GM12878 (cell line): ENCODE measurements around the gene CRELD2. TPM values are rescaled to one million over a fixed set of nuclear protein-coding genes. Genes with fewer than 3 reads are reported as not detected.

ENCODE experiments used
- CBFB ChIP-seq: IDR thresholded peaks from 2 replicates; pipeline ENCODE4 v1.6.1; 2016; ENCODE audit warnings: antibody characterized with exemption, low read depth
- CHD2 ChIP-seq: IDR thresholded peaks from 2 replicates; pipeline ENCODE4 v1.6.1; 2011; ENCODE audit warnings: low read depth, low read length, improper control_type of control experiment, borderline replicate concordance
- CUX1 ChIP-seq: IDR thresholded peaks from 2 replicates; pipeline ENCODE4 v1.6.1; 2012; ENCODE audit warnings: improper control_type of control experiment, low read depth, low read length; ENCODE audit not compliant: insufficient replicate concordance
- EED ChIP-seq: sonication (generic); IDR thresholded peaks from 2 replicates; pipeline ENCODE4 v1.6.1; 2016; ENCODE audit warnings: antibody characterized with exemption, low read depth
- ETV6 ChIP-seq, 2 experiments: fragments of 450-650 bp in 1 of 2; IDR thresholded peaks in 1 of 2; conservative IDR thresholded peaks in 1 of 2; 2 replicates each; pipeline ENCODE4 v1.6.1; 2014; ENCODE audit warnings: antibody characterized with exemption in 1 of 2, borderline replicate concordance in 1 of 2, low read depth in 1 of 2, mild to moderate bottlenecking in 1 of 2, moderate library complexity in 1 of 2
- FOS ChIP-seq: IDR thresholded peaks from 3 replicates; pipeline ENCODE4 v1.6.1; 2011; ENCODE audit warnings: borderline replicate concordance; ENCODE audit not compliant: insufficient read length; ENCODE audit errors: extremely low read depth
- FOXM1 ChIP-seq: IDR thresholded peaks from 2 replicates; pipeline ENCODE4 v1.6.1; 2012; ENCODE audit warnings: low read depth, mild to moderate bottlenecking, inconsistent platforms, low read length, moderate library complexity
- HSF1 ChIP-seq: fragments of 150-350 bp; IDR thresholded peaks from 2 replicates; pipeline ENCODE4 v1.6.1; 2014; ENCODE audit warnings: mild to moderate bottlenecking, low read depth, low read length
- IKZF1 ChIP-seq: fragments of 450-650 bp; conservative IDR thresholded peaks from 2 replicates; pipeline ENCODE4 v1.6.1; 2017; ENCODE audit warnings: antibody characterized with exemption, mild to moderate bottlenecking
- IRF4 ChIP-seq: IDR thresholded peaks from 2 replicates; pipeline ENCODE4 v1.6.1; 2011; ENCODE audit warnings: low read depth, low read length
- IRF5 ChIP-seq: fragments of 450-650 bp; IDR thresholded peaks from 2 replicates; pipeline ENCODE4 v1.6.1; 2017; ENCODE audit warnings: borderline replicate concordance
- NBN ChIP-seq: fragments of 450-650 bp; IDR thresholded peaks from 2 replicates; pipeline ENCODE4 v1.6.1; 2016
- NR2F1 ChIP-seq: fragments of 450-650 bp; conservative IDR thresholded peaks from 2 replicates; pipeline ENCODE4 v1.6.1; 2017; ENCODE audit warnings: mild to moderate bottlenecking
- RCOR1 ChIP-seq: conservative IDR thresholded peaks from 2 replicates; pipeline ENCODE4 v1.6.1; 2012; ENCODE audit warnings: low read depth, low read length, improper control_type of control experiment
- SMARCA5 ChIP-seq: fragments of 450-650 bp; IDR thresholded peaks from 2 replicates; pipeline ENCODE4 v1.6.1; 2017; ENCODE audit warnings: mild to moderate bottlenecking
- SMC3 ChIP-seq: IDR thresholded peaks from 2 replicates; pipeline ENCODE4 v1.6.1; 2011; ENCODE audit warnings: low read length, improper control_type of control experiment, borderline replicate concordance
- ZBED1 ChIP-seq: IDR thresholded peaks from 2 replicates; pipeline ENCODE4 v1.6.1; 2016; ENCODE audit warnings: borderline replicate concordance
- ZNF24 ChIP-seq: fragments of 450-650 bp; IDR thresholded peaks from 2 replicates; pipeline ENCODE4 v1.6.1; 2017; ENCODE audit warnings: antibody characterized with exemption, mild to moderate bottlenecking
- ZSCAN29 ChIP-seq: fragments of 450-650 bp; IDR thresholded peaks from 2 replicates; pipeline ENCODE4 v1.6.1; 2017; ENCODE audit warnings: mild to moderate bottlenecking, moderate library complexity
- polyA plus RNA-seq, 11 experiments: library from polyadenylated mRNA; depleted of rRNA in 4 of 11; unstranded in 6 of 11; stranded (reverse) in 5 of 11; fragments of >200 nt; fragmentation: Nextera tagmentation in 4 of 11; fragmentation: Illumina TruSeq in 1 of 11; extraction: Ambion mirVana in 4 of 11; extraction: Trizol in 1 of 11; gene quantifications; 1 replicate in 1 of 11; 2 replicates in 10 of 11; pipeline versions ENCODE4 v1.2.1 to v1.2.3, GENCODE V29; 2011 to 2016; ENCODE audit warnings: inconsistent platforms in 2 of 11, missing spikeins in 2 of 11, low read depth in 1 of 11
- total RNA-seq, 4 experiments: library from RNA; depleted of rRNA in 3 of 4; stranded (reverse); fragments of >200 nt in 3 of 4; fragmentation: Illumina TruSeq in 1 of 4; extraction: Trizol in 1 of 4; gene quantifications; 2 replicates each; pipeline versions ENCODE4 v1.2.1 to v1.2.3, GENCODE V29; 2013 to 2021
- TF ChIP-seq, protein P1 (sequence below), 3 experiments: IDR thresholded peaks in 2 of 3; conservative IDR thresholded peaks in 1 of 3; 2 replicates each; pipeline ENCODE4 v1.5.1; 2011; ENCODE audit warnings: low read depth in 3 of 3, low read length in 3 of 3, mild to moderate bottlenecking in 3 of 3, control low read depth in 2 of 3, moderate library complexity in 2 of 3, inconsistent platforms in 1 of 3, mixed read lengths in 1 of 3; ENCODE audit not compliant: control insufficient read depth in 2 of 3, insufficient read depth in 1 of 3; ENCODE audit errors: extremely low read depth in 1 of 3

CRELD2 gene
- total and polyA plus RNA-seq, 10 of the 15 experiments (the other 5 are each of a cell fraction or from before 2014, with no cell fraction given), result 9.4 to 111 (median 25.9) TPM

- TF ChIP-seq HSF1, result no peak
- no peak; the same call in 1 of the 2 replicates for TF ChIP-seq CBFB
- TF ChIP-seq, protein P1, sequence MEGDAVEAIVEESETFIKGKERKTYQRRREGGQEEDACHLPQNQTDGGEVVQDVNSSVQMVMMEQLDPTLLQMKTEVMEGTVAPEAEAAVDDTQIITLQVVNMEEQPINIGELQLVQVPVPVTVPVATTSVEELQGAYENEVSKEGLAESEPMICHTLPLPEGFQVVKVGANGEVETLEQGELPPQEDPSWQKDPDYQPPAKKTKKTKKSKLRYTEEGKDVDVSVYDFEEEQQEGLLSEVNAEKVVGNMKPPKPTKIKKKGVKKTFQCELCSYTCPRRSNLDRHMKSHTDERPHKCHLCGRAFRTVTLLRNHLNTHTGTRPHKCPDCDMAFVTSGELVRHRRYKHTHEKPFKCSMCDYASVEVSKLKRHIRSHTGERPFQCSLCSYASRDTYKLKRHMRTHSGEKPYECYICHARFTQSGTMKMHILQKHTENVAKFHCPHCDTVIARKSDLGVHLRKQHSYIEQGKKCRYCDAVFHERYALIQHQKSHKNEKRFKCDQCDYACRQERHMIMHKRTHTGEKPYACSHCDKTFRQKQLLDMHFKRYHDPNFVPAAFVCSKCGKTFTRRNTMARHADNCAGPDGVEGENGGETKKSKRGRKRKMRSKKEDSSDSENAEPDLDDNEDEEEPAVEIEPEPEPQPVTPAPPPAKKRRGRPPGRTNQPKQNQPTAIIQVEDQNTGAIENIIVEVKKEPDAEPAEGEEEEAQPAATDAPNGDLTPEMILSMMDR (IDR thresholded peaks at IDR 0.05 in 2 of 3, conservative IDR thresholded peaks at IDR 0.05 in 1 of 3; ENCODE audit: control insufficient read depth in 2 of 3, extremely low read depth in 1 of 3, insufficient read depth in 1 of 3, low read depth in 3 of 3, low read length in 3 of 3), result no peak
- no peak for TF ChIP-seq IRF4
- no peak for TF ChIP-seq ETV6 (conservative IDR thresholded peaks at IDR 0.05 in 1 of 2, IDR thresholded peaks at IDR 0.05 in 1 of 2; ENCODE audit: borderline replicate concordance in 1 of 2, low read depth in 1 of 2)
- TF ChIP-seq IRF5, result no peak
- TF ChIP-seq ZNF24, result no peak
- TF ChIP-seq SMARCA5, result 0 out of 2 replicates have a peak, but pooled peaks have one; percentile 9
- TF ChIP-seq EED, result no peak
- no peak for TF ChIP-seq RCOR1
- TF ChIP-seq NR2F1, result peak; percentile 10; the same call in 1 of the 2 replicates
- TF ChIP-seq CUX1, result no peak
- no peak for TF ChIP-seq ZBED1
- 0 out of 2 replicates have a peak, but pooled peaks have one; percentile 39 for TF ChIP-seq IKZF1
- no peak for TF ChIP-seq ZSCAN29
- no peak for TF ChIP-seq FOXM1
- no peak for TF ChIP-seq SMC3
- TF ChIP-seq CHD2, result 0 out of 2 replicates have a peak, but pooled peaks have one; percentile 58
- no peak for TF ChIP-seq NBN
- no peak for TF ChIP-seq FOS
These were observed 53.1 kb downstream of the CRELD2 start (continued) for GRCh38 chr22:49971232-49972162.
